ENCODE measurements around the gene CYP11A1. TPM values are rescaled to one million over a fixed set of nuclear protein-coding genes. Genes with fewer than 3 reads are reported as not detected.
A peak's percentile ranks its signal among the peaks of the same experiment; 100 is the strongest.
"Not testable (repeated sequence)": the region's sequence is repeated elsewhere in the genome, so short reads cannot be mapped to it uniquely, and the experiment has no call there.

CYP11A1 gene
- total RNA-seq, 2 donors from 2014 or later: 0.29 to 1.8 TPM

- ATAC-seq (no peak), DNase-seq (no peak)
- intact Hi-C loops (cut with DNase I): loop anchor here in 1 of 2 donors (5.0 kb wide), 1 partner anchor 35 kb away; no protein-coding TSS in a partner anchor
Measured at GRCh38 chr15:74391582-74392450, 24.4 kb upstream of the CYP11A1 start.

GRCh38 chr15:74390647-74391288, 23.3 kb upstream of the CYP11A1 start:
- intact Hi-C loops (cut with DNase I): loop anchor here in 1 of 2 donors (5.0 kb wide), 1 partner anchor 37 kb away; no protein-coding TSS in a partner anchor
- no peak for ATAC-seq
- no peak for DNase-seq

GRCh38 chr15:74390049-74390646, 22.7 kb upstream of the CYP11A1 start:
- ATAC-seq, DNase-seq: not testable (repeated sequence)
- intact Hi-C loops (cut with DNase I): loop anchor here in 1 of 2 donors (5.0 kb wide), 1 partner anchor 37 kb away; no protein-coding TSS in a partner anchor

GRCh38 chr15:74389241-74390048, 22.0 kb upstream of the CYP11A1 start:
- DNase-seq: no peak
- intact Hi-C loops (cut with DNase I): loop anchor here in 1 of 2 donors (5.0 kb wide), 1 partner anchor 38 kb away; no protein-coding TSS in a partner anchor
- ATAC-seq: no peak

- DNase-seq: no peak
- ATAC-seq: no peak
- intact Hi-C loops (cut with DNase I): no loop called here
Measured at GRCh38 chr15:74388363-74388951, 21.0 kb upstream of the CYP11A1 start.

GRCh38 chr15:74387621-74388362, 20.3 kb upstream of the CYP11A1 start:
- DNase-seq (no peak), ATAC-seq (no peak)
- intact Hi-C loops (cut with DNase I): no loop called here

- no peak for DNase-seq
Measured at GRCh38 chr15:74387141-74387541, 19.7 kb upstream of the CYP11A1 start.

GRCh38 chr15:74386496-74387140, 19.2 kb upstream of the CYP11A1 start:
- no peak for DNase-seq
- intact Hi-C loops (cut with DNase I): no loop called here
- ATAC-seq: no peak

More at GRCh38 chr15:74387141-74387541, 19.7 kb upstream of the CYP11A1 start:
- ATAC-seq: no peak
- intact Hi-C loops (cut with DNase I): no loop called here

- intact Hi-C loops (cut with DNase I): no loop called here
- ATAC-seq: peak in 1 of 2 donors; percentile 10
- DNase-seq: peak; percentile 54
Measured at GRCh38 chr15:74385733-74386132, 18.3 kb upstream of the CYP11A1 start.

GRCh38 chr15:74384881-74385643, 17.6 kb upstream of the CYP11A1 start:
- intact Hi-C loops (cut with DNase I): no loop called here
- ATAC-seq (peak in 1 of 2 donors; percentile 73), DNase-seq (peak; percentile 53)

GRCh38 chr15:74384566-74384880, 17.1 kb upstream of the CYP11A1 start:
- no peak for ATAC-seq
- DNase-seq: no peak
- intact Hi-C loops (cut with DNase I): no loop called here

- DNase-seq (no peak), ATAC-seq (no peak)
- intact Hi-C loops (cut with DNase I): loop anchor here (2.0 kb wide), 2 partner anchors 57 to 105 kb away; no protein-coding TSS in a partner anchor
Measured at GRCh38 chr15:74383695-74384565, 16.5 kb upstream of the CYP11A1 start.

GRCh38 chr15:74383286-74383685, 15.8 kb upstream of the CYP11A1 start:
- DNase-seq: no peak
- intact Hi-C loops (cut with DNase I): loop anchor here (2.0 kb wide), 2 partner anchors 58 to 106 kb away; no protein-coding TSS in a partner anchor
- ATAC-seq: no peak

- peak; percentile 89 for DNase-seq
- intact Hi-C loops (cut with DNase I): loop anchor here (1.0 to 2.0 kb wide), 3 partner anchors 56 to 107 kb away; no protein-coding TSS in a partner anchor
- ATAC-seq: peak; percentile 88 to 93
Measured at GRCh38 chr15:74382004-74382816, 14.8 kb upstream of the CYP11A1 start.

GRCh38 chr15:74381481-74381880, 14.0 kb upstream of the CYP11A1 start:
- DNase-seq: no peak
- intact Hi-C loops (cut with DNase I): no loop called here
- ATAC-seq: no peak

Data from left cardiac atrium (tissue), 4 donors.